GM21717 (cell line): ENCODE results near the gene GHRH.

ENCODE experiments used
- ATAC-seq: cut with Tn5 transposase; IDR thresholded peaks from one replicate; pipeline ENCODE4 v1.9.1; 2021; ENCODE audit warnings: mild to moderate bottlenecking, moderate library complexity; ENCODE audit not compliant: unreplicated experiment

GHRH gene

DNA sequence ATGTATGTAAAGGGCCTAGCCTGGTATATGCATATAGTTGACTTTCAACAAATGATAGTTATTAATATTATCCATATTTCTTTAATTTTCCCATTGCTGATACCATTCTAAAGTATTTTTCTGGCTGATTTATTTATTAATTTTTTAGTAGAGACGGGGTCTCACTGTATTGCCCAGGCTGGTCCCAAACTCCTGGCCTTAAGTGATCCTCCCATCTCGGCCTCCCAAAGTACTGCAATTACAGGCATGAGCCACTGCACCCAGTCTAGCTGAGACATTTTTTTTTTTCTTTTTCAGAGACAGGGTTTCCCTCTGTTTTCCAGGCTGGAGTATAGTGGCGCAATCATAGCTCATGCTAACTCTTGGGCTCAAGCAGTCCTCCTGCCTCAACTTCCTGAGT, 52.4 kb downstream of the GHRH start:
- ATAC-seq, result no peak

DNA sequence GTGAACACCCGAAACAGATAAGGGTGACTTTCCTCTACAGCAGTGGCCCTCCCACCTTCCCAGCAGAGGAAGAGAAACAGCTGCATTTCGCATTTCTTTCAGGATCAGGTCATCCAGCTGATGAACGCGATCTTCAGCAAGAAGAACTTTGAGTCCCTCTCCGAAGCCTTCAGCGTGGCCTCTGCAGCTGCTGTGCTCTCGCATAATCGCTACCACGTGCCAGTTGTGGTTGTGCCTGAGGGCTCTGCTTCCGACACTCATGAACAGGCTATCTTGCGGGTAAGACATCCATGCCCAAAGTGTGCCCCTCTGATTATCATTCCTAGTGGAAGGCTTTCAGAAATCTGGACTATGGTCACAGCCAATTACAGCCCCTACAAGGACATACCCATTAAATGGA, 54.4 kb downstream of the GHRH start:
- ATAC-seq, result no peak

DNA sequence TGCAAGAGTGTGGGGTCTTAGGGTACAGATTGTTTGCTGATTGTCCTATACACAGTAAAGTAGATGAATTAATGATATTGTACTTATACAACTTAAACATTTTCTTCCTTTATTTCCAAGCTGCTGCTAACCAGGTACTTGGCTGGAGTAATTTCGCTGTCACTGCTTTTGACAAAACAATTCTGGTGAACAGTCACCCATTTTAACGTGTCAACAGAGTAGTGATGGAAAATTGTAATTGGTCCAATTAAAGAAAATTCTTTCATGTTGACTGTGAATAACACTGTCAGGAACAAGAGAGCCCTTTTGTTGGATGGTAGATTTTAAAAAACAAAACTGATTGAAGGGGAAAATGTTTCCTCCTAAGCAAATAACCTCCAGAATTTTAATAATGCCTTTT, 55.8 kb downstream of the GHRH start:
- no peak for ATAC-seq

DNA sequence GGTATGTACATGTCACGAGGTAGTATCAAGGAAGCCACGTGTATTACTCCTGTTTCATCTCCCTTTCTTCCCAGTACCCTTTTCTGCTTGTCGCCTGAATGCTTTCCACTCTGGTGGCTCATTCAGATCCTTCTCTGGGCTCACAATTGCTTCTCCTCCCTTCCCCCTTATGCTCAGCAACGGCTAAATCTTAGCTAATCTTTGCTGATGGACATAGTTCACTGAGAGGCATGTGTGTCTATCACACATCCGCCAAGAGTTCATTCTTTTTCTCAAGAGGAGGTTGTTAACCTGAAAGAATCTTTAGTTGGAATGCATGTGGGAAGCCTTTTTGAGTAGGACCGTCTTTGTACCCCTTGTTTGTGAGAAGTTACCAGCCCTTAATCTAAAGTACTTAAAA, 56.5 kb downstream of the GHRH start:
- no peak for ATAC-seq

DNA sequence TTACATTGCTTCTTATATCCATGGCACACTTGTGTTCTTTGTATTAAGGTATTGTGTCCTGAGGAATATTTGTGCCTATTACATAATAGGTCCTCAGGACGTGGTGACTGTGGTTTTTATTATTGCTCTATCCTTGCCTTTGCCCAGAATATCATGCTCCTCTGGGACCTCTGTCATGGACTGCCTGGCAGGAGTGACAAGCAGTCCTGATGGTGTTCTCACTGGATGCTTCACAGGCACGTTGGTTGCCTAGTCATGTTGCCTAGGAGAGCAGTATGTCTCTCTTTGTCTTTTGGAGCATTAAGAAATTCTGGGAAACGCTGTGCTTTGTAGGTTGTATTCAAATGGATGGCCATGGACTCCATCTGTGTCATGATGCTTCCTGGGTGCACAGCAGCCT, 57.6 kb downstream of the GHRH start:
- ATAC-seq, result no peak

DNA sequence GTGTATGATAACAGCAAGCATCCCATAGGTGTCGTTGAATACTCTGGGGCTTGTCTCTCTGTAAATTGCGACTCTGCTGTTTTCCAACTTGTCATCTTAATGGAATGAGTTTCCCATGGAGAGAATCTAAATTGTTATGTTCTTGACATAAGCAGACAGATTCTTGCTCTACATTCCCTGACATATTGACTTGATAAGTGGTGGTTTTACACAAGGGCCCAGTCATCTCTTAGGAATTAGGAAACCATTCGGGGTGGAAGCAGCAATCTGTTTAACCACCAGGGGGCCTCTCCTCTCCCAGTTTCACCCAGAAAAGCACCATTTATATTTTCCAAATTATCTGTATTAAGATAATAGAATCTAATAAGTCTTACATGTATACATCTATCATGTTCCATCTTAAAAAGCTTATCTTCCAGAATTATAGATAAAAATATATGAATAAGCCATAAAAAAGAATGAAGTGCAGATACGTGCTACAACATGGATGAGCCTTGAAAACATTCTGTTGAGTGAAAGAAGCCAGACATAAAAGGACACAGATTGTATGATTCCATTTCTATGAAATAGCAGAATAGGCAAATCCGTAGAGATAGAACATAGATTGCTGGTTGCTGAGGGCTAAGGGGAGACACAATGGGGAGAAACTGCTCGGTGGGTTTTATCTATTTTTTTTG, 59.2 kb downstream of the GHRH start:
- ATAC-seq, result no peak

DNA sequence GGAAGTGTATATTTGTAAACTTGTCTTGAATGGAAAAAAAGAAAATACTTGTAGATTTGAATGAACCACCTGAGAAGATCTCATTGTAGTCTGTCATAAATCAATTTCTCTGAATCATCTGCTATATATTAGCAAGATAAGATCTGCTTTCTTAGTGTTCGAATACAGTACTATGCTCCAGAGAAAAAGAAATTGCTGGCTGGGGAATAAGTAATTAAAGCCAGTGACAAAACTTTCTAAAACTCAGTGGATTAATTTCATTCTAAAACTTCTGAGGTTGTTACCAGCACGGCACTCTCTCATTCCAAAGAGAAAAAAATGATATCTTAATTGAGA, 59.8 kb downstream of the GHRH start:
- no peak for ATAC-seq
